Measurements from ENCODE around the gene LFNG.

LFNG gene

DNA sequence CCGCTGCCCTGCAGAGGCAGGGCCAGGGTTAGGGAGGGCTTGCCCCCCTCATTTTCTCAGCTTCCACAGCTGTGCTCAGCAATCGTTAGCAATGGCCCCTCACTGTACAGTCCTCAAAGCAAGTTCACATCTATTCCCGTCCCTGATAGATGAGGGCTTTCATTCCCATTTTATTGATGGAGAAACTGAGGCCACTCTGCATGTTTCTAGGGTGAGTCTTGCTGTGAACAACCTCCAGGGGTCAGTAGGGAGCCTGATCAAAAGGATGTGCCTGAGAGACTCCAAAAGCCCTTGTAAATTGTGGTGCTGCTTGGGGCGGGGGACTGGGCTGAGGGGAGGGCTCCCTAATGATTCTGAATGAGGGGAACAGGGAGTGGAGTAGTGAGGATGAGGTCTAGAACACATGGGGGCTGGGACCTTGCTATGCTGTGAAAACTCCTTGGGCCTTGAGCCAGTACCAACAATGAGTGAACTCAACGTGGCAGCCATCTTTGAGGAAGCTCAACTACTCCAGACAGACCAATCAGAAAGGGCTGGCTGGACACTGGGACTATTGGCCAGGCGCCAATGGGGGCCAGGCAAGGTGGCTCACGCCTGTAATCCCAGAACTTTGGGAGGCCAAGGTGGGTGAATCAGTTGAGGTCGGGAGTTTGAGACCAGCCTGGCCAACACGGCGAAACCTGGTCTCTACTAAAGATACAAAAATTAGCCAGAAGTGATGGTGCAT is 36.7 kb upstream of the LFNG start:
- CTCF ChIA-PET: interaction anchor here (0.6 to 1.4 kb wide), 3 partner anchors 14 to 187 kb away, joined by 3 to 4 read pairs (median 4); no protein-coding TSS in a partner anchor
- POLR2A ChIA-PET: interaction anchor here (1.3 kb wide), 1 partner anchor 8 kb away, joined by 3 read pairs; no protein-coding TSS in a partner anchor
- DNase-seq (ENCODE audit: extremely low spot score): no peak

DNA sequence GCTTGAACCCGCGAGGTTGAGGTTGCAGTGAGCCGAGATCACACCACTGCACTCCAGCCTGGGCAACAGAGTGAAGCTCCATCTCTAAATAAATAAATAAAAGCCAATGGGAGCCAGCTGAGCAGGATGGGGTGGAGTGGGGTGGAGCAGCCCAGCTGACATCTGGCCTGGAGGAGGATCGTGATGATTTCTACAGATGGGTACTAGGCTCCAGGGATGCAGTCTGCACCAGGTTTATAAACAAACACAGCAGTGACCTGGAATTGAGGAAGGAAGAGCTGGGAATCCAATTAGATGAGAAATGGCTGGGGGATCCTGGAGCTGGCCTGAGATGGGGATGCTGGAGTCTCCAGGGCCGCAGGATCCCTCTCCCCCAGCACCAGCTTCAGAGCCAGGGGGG is 36.1 kb upstream of the LFNG start:
- no peak for DNase-seq (ENCODE audit: extremely low spot score)
- ChIA-PET CTCF (interaction anchor here (0.6 to 1.3 kb wide), 2 partner anchors 15 to 186 kb away, joined by 4 read pairs; no protein-coding TSS in a partner anchor), POLR2A (interaction anchor here (1.3 kb wide), 1 partner anchor 9 kb away, joined by 3 read pairs; no protein-coding TSS in a partner anchor)
- TF ChIP-seq ELF4 (IDR thresholded peaks at IDR 0.05) (no peak), FOXA1 (IDR thresholded peaks at IDR 0.05) (no peak), TARDBP (IDR thresholded peaks at IDR 0.05) (no peak)

More for the DNA sequence above, 36.7 kb upstream of the LFNG start:
- TF ChIP-seq NFRKB (IDR thresholded peaks at IDR 0.05) (no peak), CTBP1 (IDR thresholded peaks at IDR 0.05; ENCODE audit: borderline replicate concordance) (no peak), ELF4 (IDR thresholded peaks at IDR 0.05) (no peak), FOXM1 (IDR thresholded peaks at IDR 0.05; ENCODE audit: borderline replicate concordance) (no peak), L3MBTL2 (conservative IDR thresholded peaks at IDR 0.05) (no peak)
- TF ChIP-seq, protein P1, sequence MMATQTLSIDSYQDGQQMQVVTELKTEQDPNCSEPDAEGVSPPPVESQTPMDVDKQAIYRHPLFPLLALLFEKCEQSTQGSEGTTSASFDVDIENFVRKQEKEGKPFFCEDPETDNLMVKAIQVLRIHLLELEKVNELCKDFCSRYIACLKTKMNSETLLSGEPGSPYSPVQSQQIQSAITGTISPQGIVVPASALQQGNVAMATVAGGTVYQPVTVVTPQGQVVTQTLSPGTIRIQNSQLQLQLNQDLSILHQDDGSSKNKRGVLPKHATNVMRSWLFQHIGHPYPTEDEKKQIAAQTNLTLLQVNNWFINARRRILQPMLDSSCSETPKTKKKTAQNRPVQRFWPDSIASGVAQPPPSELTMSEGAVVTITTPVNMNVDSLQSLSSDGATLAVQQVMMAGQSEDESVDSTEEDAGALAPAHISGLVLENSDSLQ (IDR thresholded peaks at IDR 0.05): no peak

DNA sequence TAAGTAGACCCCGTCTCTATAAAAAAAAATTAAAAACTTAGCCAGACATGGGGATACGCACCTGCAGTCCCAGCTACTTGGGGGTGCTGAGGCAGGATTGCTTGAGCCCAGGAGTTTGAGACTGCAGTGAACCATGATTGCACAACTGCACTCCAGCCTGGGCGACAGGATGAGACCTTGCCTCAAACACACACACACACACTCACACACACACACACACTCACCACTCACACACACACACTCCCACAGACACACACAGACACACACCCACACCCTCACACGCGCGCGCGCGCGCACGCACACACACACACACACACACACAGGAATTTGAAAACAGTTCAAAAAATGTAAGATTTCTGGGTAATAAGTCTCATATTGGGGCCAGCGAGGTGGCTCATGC is 34.7 kb upstream of the LFNG start:
- ChIA-PET POLR2A (no interaction called here), CTCF (interaction anchor here (0.7 kb wide), 2 partner anchors 16 to 33 kb away, joined by 3 read pairs; no protein-coding TSS in a partner anchor)
- TF ChIP-seq CTBP1 (IDR thresholded peaks at IDR 0.05; ENCODE audit: borderline replicate concordance): no peak
- no peak for TF ChIP-seq HDGF (IDR thresholded peaks at IDR 0.05; ENCODE audit: borderline replicate concordance)
- TF ChIP-seq TARDBP (IDR thresholded peaks at IDR 0.05): no peak
- TF ChIP-seq L3MBTL2 (conservative IDR thresholded peaks at IDR 0.05): no peak
- no peak for TF ChIP-seq FOXK2 (IDR thresholded peaks at IDR 0.05)
- no peak for TF ChIP-seq SP1 (IDR thresholded peaks at IDR 0.05)
- TF ChIP-seq SUZ12 (IDR thresholded peaks at IDR 0.05): no peak
- no peak for TF ChIP-seq FOXA1 (IDR thresholded peaks at IDR 0.05)
- no peak for TF ChIP-seq ARNT (IDR thresholded peaks at IDR 0.05)
- no peak for TF ChIP-seq ELF4 (IDR thresholded peaks at IDR 0.05)
- TF ChIP-seq LEF1 (IDR thresholded peaks at IDR 0.05; ENCODE audit: borderline replicate concordance): no peak
- TF ChIP-seq NFRKB (IDR thresholded peaks at IDR 0.05): no peak
- no peak for TF ChIP-seq BHLHE40 (IDR thresholded peaks at IDR 0.05; ENCODE audit: borderline replicate concordance)
- TF ChIP-seq FOXM1 (IDR thresholded peaks at IDR 0.05; ENCODE audit: borderline replicate concordance): no peak
- TF ChIP-seq, protein P1 (IDR thresholded peaks at IDR 0.05): no peak
- TF ChIP-seq ZNF384 (IDR thresholded peaks at IDR 0.05): no peak
- DNase-seq (ENCODE audit: extremely low spot score): no peak

DNA sequence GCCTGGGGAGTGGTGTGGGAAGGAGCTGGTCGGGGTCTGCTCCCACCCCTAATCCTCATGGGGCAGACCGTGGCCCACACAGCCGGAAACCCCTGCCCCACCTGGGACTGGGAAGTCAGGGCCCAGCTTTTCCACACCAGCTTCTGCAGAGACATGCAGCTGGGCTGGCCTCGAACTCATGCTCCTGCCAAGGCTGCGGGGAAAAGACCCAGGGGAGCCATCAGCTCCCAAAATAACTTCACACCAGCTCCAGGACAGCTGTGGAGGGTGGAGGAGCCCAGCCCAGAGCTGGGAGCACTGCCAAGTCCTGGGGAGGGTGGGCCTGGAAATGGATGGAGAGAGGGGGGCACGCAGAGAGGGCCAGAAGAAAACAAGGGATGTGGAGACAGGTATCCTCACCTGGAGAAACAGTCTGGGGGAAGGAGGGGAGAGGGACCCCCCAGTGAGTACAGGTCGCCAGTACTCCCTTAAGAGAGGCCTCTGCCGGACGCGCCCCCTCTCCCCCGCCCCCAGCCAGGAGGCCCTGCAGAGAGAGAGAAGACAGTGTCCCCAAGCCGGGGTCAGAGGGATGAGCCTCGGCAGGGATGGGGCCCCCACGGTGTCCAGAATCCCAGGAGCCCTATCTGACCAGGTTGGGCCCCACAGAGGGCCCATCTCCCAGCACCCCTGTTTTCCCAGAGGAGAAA is 31.8 kb upstream of the LFNG start:
- no peak for DNase-seq (ENCODE audit: extremely low spot score)
- ChIA-PET POLR2A (no interaction called here), CTCF (no interaction called here)
- TF ChIP-seq FOXK2 (IDR thresholded peaks at IDR 0.05): no peak
- TF ChIP-seq TARDBP (IDR thresholded peaks at IDR 0.05): no peak
- TF ChIP-seq CTBP1 (IDR thresholded peaks at IDR 0.05; ENCODE audit: borderline replicate concordance): no peak
- TF ChIP-seq, protein P1 (IDR thresholded peaks at IDR 0.05): no peak
- no peak for TF ChIP-seq ARNT (IDR thresholded peaks at IDR 0.05)
- TF ChIP-seq FOXM1 (IDR thresholded peaks at IDR 0.05; ENCODE audit: borderline replicate concordance): no peak
- TF ChIP-seq L3MBTL2 (conservative IDR thresholded peaks at IDR 0.05): no peak
- TF ChIP-seq BHLHE40 (IDR thresholded peaks at IDR 0.05; ENCODE audit: borderline replicate concordance): no peak
- TF ChIP-seq ELF4 (IDR thresholded peaks at IDR 0.05): no peak
- no peak for TF ChIP-seq FOXA1 (IDR thresholded peaks at IDR 0.05)
- TF ChIP-seq HDGF (IDR thresholded peaks at IDR 0.05; ENCODE audit: borderline replicate concordance): no peak

DNA sequence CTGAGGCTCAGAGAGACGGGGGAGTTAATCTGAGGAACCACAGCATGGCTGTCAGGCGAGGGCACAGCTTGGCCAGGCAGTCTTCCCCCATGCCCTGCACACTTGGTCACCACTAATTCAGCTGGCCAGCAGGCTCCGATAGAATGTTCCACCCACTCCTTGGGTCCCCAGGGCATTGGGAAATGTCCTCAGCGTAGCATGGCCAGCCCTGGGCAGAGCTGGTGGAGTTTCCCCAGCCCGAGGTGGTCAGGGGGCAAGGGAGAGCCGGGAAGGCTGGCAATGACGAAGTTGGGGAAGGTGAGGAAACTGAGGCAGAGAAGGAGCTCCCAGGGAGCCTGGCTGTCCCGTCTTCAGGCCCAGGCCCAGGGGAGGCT is 31.3 kb upstream of the LFNG start:
- POLR2A ChIA-PET: no interaction called here
- no peak for DNase-seq (ENCODE audit: extremely low spot score)
- TF ChIP-seq, protein P1 (IDR thresholded peaks at IDR 0.05): no peak
- TF ChIP-seq FOXA1 (IDR thresholded peaks at IDR 0.05): no peak
- no peak for TF ChIP-seq SP1 (IDR thresholded peaks at IDR 0.05)

DNA sequence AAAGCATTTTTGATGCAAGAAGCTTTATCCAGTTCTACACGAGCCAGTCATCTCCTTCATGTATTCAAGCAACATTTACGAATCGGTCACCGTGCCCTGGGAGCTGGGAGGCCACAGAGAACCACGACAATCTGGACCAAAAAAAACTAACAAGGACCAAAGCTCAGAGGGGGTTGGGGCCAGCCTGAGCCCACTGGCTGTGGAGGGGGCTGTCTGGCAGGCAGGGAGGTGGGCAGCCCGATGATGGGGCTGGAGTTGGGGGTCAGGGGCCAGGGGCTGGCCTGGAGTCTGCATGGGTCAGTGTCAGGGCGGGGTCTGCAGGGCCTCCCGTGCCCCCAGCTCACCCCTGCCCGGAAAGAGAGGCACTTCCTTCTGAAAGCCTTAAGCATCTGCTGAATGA is 30.9 kb upstream of the LFNG start:
- no peak for DNase-seq (ENCODE audit: extremely low spot score)
- POLR2A ChIA-PET: no interaction called here
- CTCF ChIA-PET: interaction anchor here (1.2 kb wide), 1 partner anchor 20 kb away, joined by 3 read pairs; no protein-coding TSS in a partner anchor
- no peak for TF ChIP-seq FOXK2 (IDR thresholded peaks at IDR 0.05)

More for the DNA sequence above, 31.3 kb upstream of the LFNG start:
- CTCF ChIA-PET: no interaction called here

Measured in HEK293T (cell line).